Measurements from ENCODE around the gene GRIN1.

- TF ChIP-seq CTCF (IDR thresholded peaks at IDR 0.05; ENCODE audit: insufficient read depth, low read length, poor library complexity, severe bottlenecking) (no peak), EZH2phosphoT487 (conservative IDR thresholded peaks at IDR 0.05; ENCODE audit: low read length) (no peak)
Observed at GRCh38 chr9:137107982-137108381, 31.0 kb upstream of the GRIN1 start.

Data from SU-DHL-6 (cell line).